Fibroblast of skin of left quadriceps (primary cell): ENCODE results near the gene IRS1.

Source experiments
- DNase-seq, 2 experiments: peaks; one replicate each; pipeline ENCODE4 v3.0.0-alpha.2; 2013; ENCODE audit warnings: low read depth in 2 of 2

IRS1 gene

GRCh38 chr2:226758921-226759640 lies 40.5 kb downstream of the IRS1 start:
- peak in 1 of 2 experiments; percentile 41 for DNase-seq

GRCh38 chr2:226756131-226756530 lies 43.5 kb downstream of the IRS1 start:
- DNase-seq: peak; percentile 16 to 26

- DNase-seq: no peak
These were observed 44.0 kb downstream of the IRS1 start for GRCh38 chr2:226755631-226756030.

- peak; percentile 37 to 40 for DNase-seq
These were observed 44.6 kb downstream of the IRS1 start for GRCh38 chr2:226754821-226755604.

GRCh38 chr2:226752887-226753286 lies 46.7 kb downstream of the IRS1 start:
- DNase-seq: no peak

DNA sequence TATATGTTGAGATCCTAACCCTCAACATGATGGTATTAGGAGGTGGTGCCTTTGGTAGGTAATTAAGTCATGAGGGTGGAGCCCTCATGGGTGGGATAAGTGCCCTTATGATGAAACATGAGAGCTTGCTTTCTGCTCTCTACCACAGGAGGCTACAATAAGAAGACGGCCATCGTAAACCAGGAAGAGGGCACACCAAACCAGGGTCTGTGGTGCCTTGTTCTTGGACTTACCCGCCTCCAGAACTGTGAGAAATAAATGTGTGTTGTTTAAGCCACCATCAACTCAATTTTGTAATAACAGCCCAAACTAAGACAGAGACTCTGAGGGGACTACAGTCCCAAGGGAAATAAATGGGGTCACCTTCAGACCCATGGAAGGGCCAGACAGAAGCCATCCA lies 52.3 kb downstream of the IRS1 start:
- no peak for DNase-seq

DNA sequence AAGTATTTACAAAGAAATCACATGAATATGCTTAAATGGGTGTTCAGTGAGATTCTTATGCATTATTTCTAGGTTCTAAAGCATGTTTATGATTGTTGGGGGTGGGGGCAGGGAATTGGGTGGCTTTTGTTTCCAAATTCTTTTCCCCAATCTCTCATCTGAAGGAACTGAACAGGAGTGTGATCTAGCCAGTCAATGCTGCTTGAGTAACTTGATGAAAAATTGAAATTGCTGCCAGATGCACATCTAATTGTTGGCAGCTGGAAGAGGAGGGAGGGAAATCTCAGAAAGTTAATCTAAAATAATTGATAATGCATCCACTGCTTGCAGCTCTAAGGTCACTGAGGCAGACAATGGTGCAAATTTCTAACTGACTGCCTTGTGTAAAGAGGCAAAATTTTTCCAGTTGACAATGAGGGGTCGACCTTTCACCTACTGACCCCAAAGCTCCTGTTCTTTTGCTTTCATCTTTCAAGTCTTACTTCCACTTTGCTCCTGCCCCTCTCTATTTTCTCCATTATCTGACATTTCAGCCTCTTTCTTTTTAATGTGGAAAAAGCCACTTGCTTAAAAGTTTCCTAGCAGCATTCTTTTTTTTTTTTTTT lies 53.3 kb downstream of the IRS1 start:
- DNase-seq: no peak

DNA sequence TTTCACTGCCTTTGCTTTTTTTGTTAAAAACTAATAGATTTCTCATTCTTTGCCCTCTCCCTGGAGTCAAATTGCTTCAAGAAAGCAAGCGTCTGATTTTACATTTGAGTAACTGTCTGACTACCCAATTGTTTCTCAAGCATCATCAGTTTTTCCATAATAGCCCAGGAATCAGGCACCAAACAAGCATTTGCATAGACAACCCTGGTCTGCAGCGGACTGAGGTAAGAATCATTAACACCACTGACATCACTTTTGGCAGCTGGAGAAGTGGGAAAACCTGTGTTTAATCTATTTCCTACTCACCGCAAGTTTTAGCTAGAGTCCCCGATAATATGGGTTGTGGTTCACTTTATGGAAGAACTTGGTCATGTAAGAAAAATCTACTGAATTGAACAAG lies 55.7 kb downstream of the IRS1 start:
- DNase-seq: peak in 1 of 2 experiments; percentile 42

- no peak for DNase-seq
These were observed 57.3 kb downstream of the IRS1 start for GRCh38 chr2:226742347-226742746.

GRCh38 chr2:226740039-226740648 lies 59.5 kb downstream of the IRS1 start:
- DNase-seq: no peak

GRCh38 chr2:226739545-226740030 lies 60.0 kb downstream of the IRS1 start:
- DNase-seq: no peak

- DNase-seq: no peak
These were observed 60.6 kb downstream of the IRS1 start for GRCh38 chr2:226738821-226739544.

GRCh38 chr2:226738191-226738820 lies 61.3 kb downstream of the IRS1 start:
- no peak for DNase-seq

GRCh38 chr2:226736382-226736781 lies 63.2 kb downstream of the IRS1 start:
- DNase-seq: no peak

GRCh38 chr2:226733927-226734564 lies 65.6 kb downstream of the IRS1 start:
- DNase-seq: no peak

- DNase-seq: no peak
These were observed 66.3 kb downstream of the IRS1 start for GRCh38 chr2:226733189-226733858.

- DNase-seq: no peak
These were observed 67.0 kb downstream of the IRS1 start for GRCh38 chr2:226732478-226733188.

DNA sequence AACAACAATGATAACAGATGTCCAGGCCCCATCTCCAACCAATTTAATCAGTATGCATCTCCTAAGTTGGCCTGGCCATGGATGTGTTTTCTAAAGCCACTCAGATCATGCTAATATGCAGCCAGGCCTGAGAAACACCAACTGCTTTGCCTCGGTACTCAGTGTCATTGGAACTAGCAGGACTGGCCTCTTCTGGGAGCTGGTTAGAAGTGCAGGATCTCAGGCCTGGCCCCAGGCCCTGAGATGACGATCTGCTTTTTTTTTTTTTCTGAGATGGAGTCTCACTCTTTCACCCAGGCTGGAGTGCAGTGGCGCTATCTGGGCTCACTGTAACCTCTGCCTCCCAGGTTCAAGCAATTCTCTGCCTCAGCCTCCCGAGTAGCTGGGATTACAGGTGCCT lies 69.1 kb downstream of the IRS1 start:
- DNase-seq: no peak

DNA sequence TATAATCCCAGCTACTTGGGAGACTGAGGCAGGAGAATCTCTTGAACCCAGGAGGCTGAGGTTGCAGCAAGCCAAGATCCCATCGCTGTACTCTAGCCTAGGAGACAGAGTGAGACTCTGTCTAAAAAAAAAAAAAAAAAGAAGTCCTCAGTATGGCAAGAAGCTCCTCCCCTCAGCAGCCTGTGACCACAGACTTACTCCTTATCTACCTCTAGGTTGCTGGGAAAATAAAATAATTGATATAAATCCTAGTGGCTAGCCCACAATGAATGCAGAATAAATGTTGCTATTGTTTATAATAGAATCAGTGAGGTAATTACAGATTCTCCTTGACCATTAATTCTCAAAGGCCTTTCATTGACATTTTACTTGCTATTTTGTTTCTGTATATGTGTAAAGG lies 70.6 kb downstream of the IRS1 start:
- DNase-seq: no peak
